AG04450 (cell line): ENCODE results near the gene LUC7L. TPM values are rescaled to one million over a fixed set of nuclear protein-coding genes. Genes with fewer than 3 reads are reported as not detected.

Experiments used
- CTCF ChIA-PET: fragments of 300-600, 350-600 bp; formaldehyde crosslinking; extraction: SDS; loops from one replicate; lab custom pipeline; 2022; ENCODE audit warnings: antibody characterized with exemption, inconsistent platforms; lab: Charles Lee
- POLR2A ChIA-PET: fragments of 350-600 bp; formaldehyde crosslinking; extraction: SDS; loops from one replicate; lab custom pipeline; 2021; ENCODE audit warnings: antibody characterized with exemption, inconsistent platforms; lab: Yijun Ruan, JAX
- DNase-seq: peaks from one replicate; pipeline ENCODE4 v3.0.0-alpha.2; 2011; ENCODE audit warnings: low read depth, low spot score
- H3K27ac ChIP-seq: one replicate; pipeline ENCODE4 v1.5.1; 2012; ENCODE audit warnings: low read depth, low read length, control low read depth
- H3K27me3 ChIP-seq: one replicate; pipeline ENCODE4 v1.6.0; 2012; ENCODE audit warnings: low read length; ENCODE audit not compliant: control insufficient read depth, insufficient read depth
- H3K4me3 ChIP-seq: 2 replicates; pipeline ENCODE4 v1.5.1; 2011; ENCODE audit warnings: mild to moderate bottlenecking, low read depth, low read length, control low read depth
- H3K9me3 ChIP-seq: 2 replicates; pipeline ENCODE4 v1.5.1; 2012; ENCODE audit warnings: low read length; ENCODE audit not compliant: control insufficient read depth, insufficient read depth
- polyA plus RNA-seq: library from polyadenylated mRNA; depleted of rRNA; stranded (reverse); fragments of >200 nt; gene quantifications from 2 replicates; pipeline ENCODE4 v1.2.3, GENCODE V29; 2011
- TF ChIP-seq, protein P1 (sequence below): IDR thresholded peaks from 2 replicates; pipeline ENCODE4 v1.5.1; 2011; ENCODE audit warnings: low read depth, low read length, control low read depth, inconsistent platforms

LUC7L gene
- polyA plus RNA-seq, 1 experiment: 47.2 TPM

GRCh38 chr16:180101-180675, 49.1 kb downstream of the LUC7L start, which contains the start of gene HBQ1:
HBQ1 (plus strand) TSS chr16:180459; CDS start chr16:180487, 28 bp downstream.
- Histone ChIP-seq H3K27ac (no peak within 1 kb of the TSS), H3K4me3 (peak within 1 kb of the TSS; percentile 50), H3K27me3 (peaks cover 31% of the 10 kb centered on the region), H3K9me3 (no peaks in the 10 kb centered on the region)
- TF ChIP-seq, protein P1, sequence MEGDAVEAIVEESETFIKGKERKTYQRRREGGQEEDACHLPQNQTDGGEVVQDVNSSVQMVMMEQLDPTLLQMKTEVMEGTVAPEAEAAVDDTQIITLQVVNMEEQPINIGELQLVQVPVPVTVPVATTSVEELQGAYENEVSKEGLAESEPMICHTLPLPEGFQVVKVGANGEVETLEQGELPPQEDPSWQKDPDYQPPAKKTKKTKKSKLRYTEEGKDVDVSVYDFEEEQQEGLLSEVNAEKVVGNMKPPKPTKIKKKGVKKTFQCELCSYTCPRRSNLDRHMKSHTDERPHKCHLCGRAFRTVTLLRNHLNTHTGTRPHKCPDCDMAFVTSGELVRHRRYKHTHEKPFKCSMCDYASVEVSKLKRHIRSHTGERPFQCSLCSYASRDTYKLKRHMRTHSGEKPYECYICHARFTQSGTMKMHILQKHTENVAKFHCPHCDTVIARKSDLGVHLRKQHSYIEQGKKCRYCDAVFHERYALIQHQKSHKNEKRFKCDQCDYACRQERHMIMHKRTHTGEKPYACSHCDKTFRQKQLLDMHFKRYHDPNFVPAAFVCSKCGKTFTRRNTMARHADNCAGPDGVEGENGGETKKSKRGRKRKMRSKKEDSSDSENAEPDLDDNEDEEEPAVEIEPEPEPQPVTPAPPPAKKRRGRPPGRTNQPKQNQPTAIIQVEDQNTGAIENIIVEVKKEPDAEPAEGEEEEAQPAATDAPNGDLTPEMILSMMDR: peak; percentile 13; the same call in 1 of the 2 replicates
- no peak for DNase-seq
- POLR2A ChIA-PET: interaction anchor here (1.1 kb wide), 1 partner anchor 73 kb away, joined by 5 read pairs; no protein-coding TSS in a partner anchor
- CTCF ChIA-PET: interaction anchor here (0.5 to 4.0 kb wide), 11 partner anchors 12 to 127 kb away, joined by 3 to 89 read pairs (median 4); partner anchors contain the start of genes POLR3K and SNRNP25

DNA sequence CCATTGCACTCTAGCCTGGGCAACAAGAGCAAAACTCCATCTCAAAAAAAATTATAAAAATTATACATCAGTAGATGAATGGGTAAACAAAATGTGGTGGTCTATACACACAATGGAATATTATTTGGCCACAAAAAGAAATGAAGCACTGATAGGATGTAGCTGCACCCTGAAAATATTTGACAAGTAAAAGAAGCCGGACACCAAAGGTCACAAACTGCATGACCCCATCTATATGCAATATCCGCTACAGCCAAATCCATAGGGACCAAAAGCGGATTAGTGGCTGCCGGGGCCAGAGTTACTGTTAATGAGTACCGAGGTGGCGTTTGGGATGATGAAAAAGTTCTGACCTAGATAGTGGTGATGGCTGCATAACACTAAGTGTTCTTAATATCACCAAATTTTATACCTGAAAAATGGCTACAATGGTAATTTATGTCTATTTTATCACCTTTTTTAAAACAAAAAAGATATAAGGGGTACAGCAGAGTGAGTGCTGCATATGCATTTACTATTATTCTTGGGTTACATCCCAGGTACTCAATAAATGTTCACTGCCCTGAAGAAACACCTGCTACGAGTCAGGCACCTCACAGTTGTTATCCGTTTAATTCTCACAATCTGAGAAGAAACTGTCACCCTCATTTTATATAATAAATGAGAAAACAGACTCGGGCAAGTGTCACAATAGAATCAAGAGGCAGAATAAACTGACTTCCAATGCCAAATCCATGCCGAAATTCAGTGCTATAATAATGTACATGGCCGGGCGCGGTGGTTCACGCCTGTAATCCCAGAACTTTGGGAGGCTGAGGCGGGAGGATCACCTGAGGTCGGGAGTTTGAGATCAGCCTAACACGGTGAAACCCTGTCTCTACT, 49.8 kb downstream of the LUC7L start:
- TF ChIP-seq, protein P1: no peak
- Histone ChIP-seq H3K27ac (no peak overlapping the region), H3K9me3 (no peaks in the 10 kb centered on the region), H3K4me3 (no peak overlapping the region), H3K27me3 (peaks cover 38% of the 10 kb centered on the region)
- DNase-seq: no peak
- POLR2A ChIA-PET: no interaction called here
- CTCF ChIA-PET: interaction anchor here (0.9 to 4.0 kb wide), 5 partner anchors 62 to 114 kb away, joined by 3 to 89 read pairs (median 5); no protein-coding TSS in a partner anchor

DNA sequence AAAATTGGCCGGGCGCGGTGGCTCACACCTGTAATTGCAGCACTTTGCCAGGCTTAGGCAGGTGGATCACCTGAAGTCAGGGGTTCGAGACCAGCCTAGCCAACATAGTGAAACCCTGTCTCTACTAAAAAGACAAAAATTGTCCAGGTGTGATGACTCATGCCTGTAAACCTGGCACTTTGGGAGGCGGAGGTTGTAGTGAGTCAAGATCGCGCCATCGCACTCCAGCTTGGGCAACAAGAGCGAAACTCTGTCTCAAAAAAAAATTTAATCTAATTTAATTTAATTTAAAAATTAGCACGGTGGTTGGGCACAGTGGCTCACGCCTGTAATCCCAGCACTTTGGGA, 50.6 kb downstream of the LUC7L start:
- DNase-seq: no peak
- Histone ChIP-seq H3K27ac (no peak overlapping the region), H3K4me3 (no peak overlapping the region), H3K27me3 (peaks cover 41% of the 10 kb centered on the region), H3K9me3 (no peaks in the 10 kb centered on the region)
- POLR2A ChIA-PET: no interaction called here
- TF ChIP-seq, protein P1: no peak
- CTCF ChIA-PET: interaction anchor here (0.9 kb wide), 1 partner anchor 72 kb away, joined by 4 read pairs; no protein-coding TSS in a partner anchor

DNA sequence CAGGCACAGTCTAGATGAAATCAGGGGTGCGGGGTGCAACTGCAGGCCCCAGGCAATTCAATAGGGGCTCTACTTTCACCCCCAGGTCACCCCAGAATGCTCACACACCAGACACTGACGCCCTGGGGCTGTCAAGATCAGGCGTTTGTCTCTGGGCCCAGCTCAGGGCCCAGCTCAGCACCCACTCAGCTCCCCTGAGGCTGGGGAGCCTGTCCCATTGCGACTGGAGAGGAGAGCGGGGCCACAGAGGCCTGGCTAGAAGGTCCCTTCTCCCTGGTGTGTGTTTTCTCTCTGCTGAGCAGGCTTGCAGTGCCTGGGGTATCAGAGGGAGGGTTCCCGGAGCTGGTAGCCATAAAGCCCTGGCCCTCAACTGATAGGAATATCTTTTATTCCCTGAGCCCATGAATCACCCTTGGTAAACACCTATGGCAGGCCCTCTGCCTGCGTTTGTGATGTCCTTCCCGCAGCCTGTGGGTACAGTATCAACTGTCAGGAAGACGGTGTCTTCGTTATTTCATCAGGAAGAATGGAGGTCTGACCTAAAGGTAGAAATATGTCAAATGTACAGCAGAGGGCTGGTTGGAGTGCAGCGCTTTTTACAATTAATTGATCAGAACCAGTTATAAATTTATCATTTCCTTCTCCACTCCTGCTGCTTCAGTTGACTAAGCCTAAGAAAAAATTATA, 51.1 kb downstream of the LUC7L start:
- no peak for DNase-seq
- H3K4me3 ChIP-seq: no peak overlapping the region
- POLR2A ChIA-PET: no interaction called here

More for the DNA sequence above, 51.1 kb downstream of the LUC7L start:
- Histone ChIP-seq H3K27ac (no peak overlapping the region), H3K9me3 (no peaks in the 10 kb centered on the region), H3K27me3 (peaks cover 44% of the 10 kb centered on the region)
- TF ChIP-seq, protein P1: no peak
- CTCF ChIA-PET: interaction anchor here (0.7 to 0.9 kb wide), 2 partner anchors 42 to 71 kb away, joined by 4 to 7 read pairs; no protein-coding TSS in a partner anchor
